Measurements from ENCODE around the gene ELMO1. TPM values are rescaled to one million over a fixed set of nuclear protein-coding genes. Genes with fewer than 3 reads are reported as not detected.

Gene ELMO1
- total and polyA plus RNA-seq, 2 experiments from 2014 or later: 6.5 to 24.9 TPM

GRCh38 chr7:36982766-36983165 lies 465.9 kb downstream of the ELMO1 start:
- H3K36me3 ChIP-seq (ENCODE audit: insufficient read depth): no peaks in the 10 kb centered on the region
- Mint-ChIP-seq H3K4me1 (peaks cover 24% of the 10 kb centered on the region), H3K27me3 (ENCODE audit: insufficient read depth, low read depth, poor library complexity) (peaks cover 2% of the 10 kb centered on the region), H3K4me3 (no peak overlapping the region), H3K27ac (no peak overlapping the region), H3K9me3 (no peaks in the 10 kb centered on the region; the same call in 2 of the 3 replicates), H3K36me3 (ENCODE audit: low read depth) (no peaks in the 10 kb centered on the region)
- ATAC-seq (no peak), DNase-seq (ENCODE audit: low spot score) (no peak)
- H2AFZ ChIP-seq: no peak overlapping the region
- H4K20me1 ChIP-seq (replicated peaks; ENCODE audit: insufficient read depth): no peaks in the 10 kb centered on the region
- H3K4me3 ChIP-seq: no peak overlapping the region
- no peak overlapping the region for H3K27ac ChIP-seq (ENCODE audit: low read depth)
- no peaks in the 10 kb centered on the region for H3K79me2 ChIP-seq (replicated peaks; ENCODE audit: insufficient read depth)
- H3K4me1 ChIP-seq (ENCODE audit: insufficient read depth): peaks cover 9% of the 10 kb centered on the region; the same call in 1 of the 2 replicates
- H3K9me2 ChIP-seq (ENCODE audit: insufficient read depth): no peaks in the 10 kb centered on the region
- no peak overlapping the region for H3K4me2 ChIP-seq
- H3F3A ChIP-seq (replicated peaks; ENCODE audit: low read depth): no peaks in the 10 kb centered on the region
- H3K27me3 ChIP-seq (ENCODE audit: insufficient read depth): no peaks in the 10 kb centered on the region
- TF ChIP-seq ZNF114 (CRISPR knock-in tag; IDR thresholded peaks at IDR 0.05) (no peak), ETS1 (IDR thresholded peaks at IDR 0.05) (no peak), ZNF331 (CRISPR knock-in tag; IDR thresholded peaks at IDR 0.05; ENCODE audit: low read depth) (no peak), JUNB (IDR thresholded peaks at IDR 0.05; ENCODE audit: unreplicated experiment) (no peak), EZH2phosphoT487 (IDR thresholded peaks at IDR 0.05; ENCODE audit: unreplicated experiment) (no peak), POLR2AphosphoS5 (IDR thresholded peaks at IDR 0.05; ENCODE audit: low read depth) (no peak), EZH2 (IDR thresholded peaks at IDR 0.05; ENCODE audit: low read depth, unreplicated experiment) (no peak), CTCF (conservative IDR thresholded peaks at IDR 0.05; ENCODE audit: low read depth in 2 of 2) (no peak), NANOG (IDR thresholded peaks at IDR 0.05; ENCODE audit: borderline replicate concordance) (no peak), CREB1 (CRISPR knock-in tag; IDR thresholded peaks at IDR 0.05; ENCODE audit: low read depth) (no peak)
- TF ChIP-seq, protein P1, sequence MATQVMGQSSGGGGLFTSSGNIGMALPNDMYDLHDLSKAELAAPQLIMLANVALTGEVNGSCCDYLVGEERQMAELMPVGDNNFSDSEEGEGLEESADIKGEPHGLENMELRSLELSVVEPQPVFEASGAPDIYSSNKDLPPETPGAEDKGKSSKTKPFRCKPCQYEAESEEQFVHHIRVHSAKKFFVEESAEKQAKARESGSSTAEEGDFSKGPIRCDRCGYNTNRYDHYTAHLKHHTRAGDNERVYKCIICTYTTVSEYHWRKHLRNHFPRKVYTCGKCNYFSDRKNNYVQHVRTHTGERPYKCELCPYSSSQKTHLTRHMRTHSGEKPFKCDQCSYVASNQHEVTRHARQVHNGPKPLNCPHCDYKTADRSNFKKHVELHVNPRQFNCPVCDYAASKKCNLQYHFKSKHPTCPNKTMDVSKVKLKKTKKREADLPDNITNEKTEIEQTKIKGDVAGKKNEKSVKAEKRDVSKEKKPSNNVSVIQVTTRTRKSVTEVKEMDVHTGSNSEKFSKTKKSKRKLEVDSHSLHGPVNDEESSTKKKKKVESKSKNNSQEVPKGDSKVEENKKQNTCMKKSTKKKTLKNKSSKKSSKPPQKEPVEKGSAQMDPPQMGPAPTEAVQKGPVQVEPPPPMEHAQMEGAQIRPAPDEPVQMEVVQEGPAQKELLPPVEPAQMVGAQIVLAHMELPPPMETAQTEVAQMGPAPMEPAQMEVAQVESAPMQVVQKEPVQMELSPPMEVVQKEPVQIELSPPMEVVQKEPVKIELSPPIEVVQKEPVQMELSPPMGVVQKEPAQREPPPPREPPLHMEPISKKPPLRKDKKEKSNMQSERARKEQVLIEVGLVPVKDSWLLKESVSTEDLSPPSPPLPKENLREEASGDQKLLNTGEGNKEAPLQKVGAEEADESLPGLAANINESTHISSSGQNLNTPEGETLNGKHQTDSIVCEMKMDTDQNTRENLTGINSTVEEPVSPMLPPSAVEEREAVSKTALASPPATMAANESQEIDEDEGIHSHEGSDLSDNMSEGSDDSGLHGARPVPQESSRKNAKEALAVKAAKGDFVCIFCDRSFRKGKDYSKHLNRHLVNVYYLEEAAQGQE (IDR thresholded peaks at IDR 0.05; ENCODE audit: unreplicated experiment): no peak
- TF ChIP-seq, protein P2, sequence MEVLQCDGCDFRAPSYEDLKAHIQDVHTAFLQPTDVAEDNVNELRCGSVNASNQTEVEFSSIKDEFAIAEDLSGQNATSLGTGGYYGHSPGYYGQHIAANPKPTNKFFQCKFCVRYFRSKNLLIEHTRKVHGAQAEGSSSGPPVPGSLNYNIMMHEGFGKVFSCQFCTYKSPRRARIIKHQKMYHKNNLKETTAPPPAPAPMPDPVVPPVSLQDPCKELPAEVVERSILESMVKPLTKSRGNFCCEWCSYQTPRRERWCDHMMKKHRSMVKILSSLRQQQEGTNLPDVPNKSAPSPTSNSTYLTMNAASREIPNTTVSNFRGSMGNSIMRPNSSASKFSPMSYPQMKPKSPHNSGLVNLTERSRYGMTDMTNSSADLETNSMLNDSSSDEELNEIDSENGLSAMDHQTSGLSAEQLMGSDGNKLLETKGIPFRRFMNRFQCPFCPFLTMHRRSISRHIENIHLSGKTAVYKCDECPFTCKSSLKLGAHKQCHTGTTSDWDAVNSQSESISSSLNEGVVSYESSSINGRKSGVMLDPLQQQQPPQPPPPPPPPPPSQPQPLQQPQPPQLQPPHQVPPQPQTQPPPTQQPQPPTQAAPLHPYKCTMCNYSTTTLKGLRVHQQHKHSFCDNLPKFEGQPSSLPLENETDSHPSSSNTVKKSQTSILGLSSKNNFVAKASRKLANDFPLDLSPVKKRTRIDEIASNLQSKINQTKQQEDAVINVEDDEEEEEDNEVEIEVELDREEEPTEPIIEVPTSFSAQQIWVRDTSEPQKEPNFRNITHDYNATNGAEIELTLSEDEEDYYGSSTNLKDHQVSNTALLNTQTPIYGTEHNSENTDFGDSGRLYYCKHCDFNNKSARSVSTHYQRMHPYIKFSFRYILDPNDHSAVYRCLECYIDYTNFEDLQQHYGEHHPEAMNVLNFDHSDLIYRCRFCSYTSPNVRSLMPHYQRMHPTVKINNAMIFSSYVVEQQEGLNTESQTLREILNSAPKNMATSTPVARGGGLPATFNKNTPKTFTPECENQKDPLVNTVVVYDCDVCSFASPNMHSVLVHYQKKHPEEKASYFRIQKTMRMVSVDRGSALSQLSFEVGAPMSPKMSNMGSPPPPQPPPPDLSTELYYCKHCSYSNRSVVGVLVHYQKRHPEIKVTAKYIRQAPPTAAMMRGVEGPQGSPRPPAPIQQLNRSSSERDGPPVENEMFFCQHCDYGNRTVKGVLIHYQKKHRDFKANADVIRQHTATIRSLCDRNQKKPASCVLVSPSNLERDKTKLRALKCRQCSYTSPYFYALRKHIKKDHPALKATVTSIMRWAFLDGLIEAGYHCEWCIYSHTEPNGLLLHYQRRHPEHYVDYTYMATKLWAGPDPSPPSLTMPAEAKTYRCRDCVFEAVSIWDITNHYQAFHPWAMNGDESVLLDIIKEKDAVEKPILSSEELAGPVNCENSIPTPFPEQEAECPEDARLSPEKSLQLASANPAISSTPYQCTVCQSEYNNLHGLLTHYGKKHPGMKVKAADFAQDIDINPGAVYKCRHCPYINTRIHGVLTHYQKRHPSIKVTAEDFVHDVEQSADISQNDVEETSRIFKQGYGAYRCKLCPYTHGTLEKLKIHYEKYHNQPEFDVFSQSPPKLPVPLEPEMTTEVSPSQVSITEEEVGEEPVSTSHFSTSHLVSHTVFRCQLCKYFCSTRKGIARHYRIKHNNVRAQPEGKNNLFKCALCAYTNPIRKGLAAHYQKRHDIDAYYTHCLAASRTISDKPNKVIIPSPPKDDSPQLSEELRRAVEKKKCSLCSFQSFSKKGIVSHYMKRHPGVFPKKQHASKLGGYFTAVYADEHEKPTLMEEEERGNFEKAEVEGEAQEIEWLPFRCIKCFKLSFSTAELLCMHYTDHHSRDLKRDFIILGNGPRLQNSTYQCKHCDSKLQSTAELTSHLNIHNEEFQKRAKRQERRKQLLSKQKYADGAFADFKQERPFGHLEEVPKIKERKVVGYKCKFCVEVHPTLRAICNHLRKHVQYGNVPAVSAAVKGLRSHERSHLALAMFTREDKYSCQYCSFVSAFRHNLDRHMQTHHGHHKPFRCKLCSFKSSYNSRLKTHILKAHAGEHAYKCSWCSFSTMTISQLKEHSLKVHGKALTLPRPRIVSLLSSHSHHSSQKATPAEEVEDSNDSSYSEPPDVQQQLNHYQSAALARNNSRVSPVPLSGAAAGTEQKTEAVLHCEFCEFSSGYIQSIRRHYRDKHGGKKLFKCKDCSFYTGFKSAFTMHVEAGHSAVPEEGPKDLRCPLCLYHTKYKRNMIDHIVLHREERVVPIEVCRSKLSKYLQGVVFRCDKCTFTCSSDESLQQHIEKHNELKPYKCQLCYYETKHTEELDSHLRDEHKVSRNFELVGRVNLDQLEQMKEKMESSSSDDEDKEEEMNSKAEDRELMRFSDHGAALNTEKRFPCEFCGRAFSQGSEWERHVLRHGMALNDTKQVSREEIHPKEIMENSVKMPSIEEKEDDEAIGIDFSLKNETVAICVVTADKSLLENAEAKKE (CRISPR knock-in tag; IDR thresholded peaks at IDR 0.05): no peak

Measured in GM23338 (cell line).